Endothelial cell of umbilical vein (primary cell): ENCODE results near the gene PACS1.
A peak's percentile ranks its signal among the peaks of the same experiment; 100 is the strongest.

Source experiments
- JUN ChIP-seq: IDR thresholded peaks from 2 replicates; pipeline ENCODE4 v1.6.1; 2011; ENCODE audit warnings: borderline replicate concordance, low read depth; ENCODE audit not compliant: insufficient read length, insufficient read depth
- MYC ChIP-seq: IDR thresholded peaks from one replicate; pipeline ENCODE4 v1.6.1; 2011; ENCODE audit warnings: mild to moderate bottlenecking, low read depth, low read length
- POLR2A ChIP-seq: IDR thresholded peaks from 2 replicates; pipeline ENCODE4 v1.6.1; 2012; ENCODE audit warnings: low read depth, mild to moderate bottlenecking, control low read depth, low read length
- POLR2AphosphoS5 ChIP-seq: IDR thresholded peaks from 2 replicates; pipeline ENCODE4 v1.6.1; 2012; ENCODE audit warnings: low read depth, mild to moderate bottlenecking, control low read depth, low read length, moderate library complexity; ENCODE audit not compliant: insufficient read depth
- TF ChIP-seq, protein P1 (sequence below), 2 donors: IDR thresholded peaks; 1 replicate in 1 of 2; 2 replicates in 1 of 2; pipeline ENCODE4 v1.5.1; 2011; ENCODE audit warnings: low read length in 2 of 2, mild to moderate bottlenecking in 2 of 2, moderate library complexity in 2 of 2, control low read depth in 1 of 2, inconsistent platforms in 1 of 2, low read depth in 1 of 2; ENCODE audit not compliant: insufficient read depth in 1 of 2; ENCODE audit errors: extremely low read depth in 1 of 2
- TF ChIP-seq, protein P2 (sequence below): IDR thresholded peaks from 2 replicates; pipeline ENCODE4 v1.6.1; 2011; ENCODE audit not compliant: insufficient read depth, insufficient read length

DNA sequence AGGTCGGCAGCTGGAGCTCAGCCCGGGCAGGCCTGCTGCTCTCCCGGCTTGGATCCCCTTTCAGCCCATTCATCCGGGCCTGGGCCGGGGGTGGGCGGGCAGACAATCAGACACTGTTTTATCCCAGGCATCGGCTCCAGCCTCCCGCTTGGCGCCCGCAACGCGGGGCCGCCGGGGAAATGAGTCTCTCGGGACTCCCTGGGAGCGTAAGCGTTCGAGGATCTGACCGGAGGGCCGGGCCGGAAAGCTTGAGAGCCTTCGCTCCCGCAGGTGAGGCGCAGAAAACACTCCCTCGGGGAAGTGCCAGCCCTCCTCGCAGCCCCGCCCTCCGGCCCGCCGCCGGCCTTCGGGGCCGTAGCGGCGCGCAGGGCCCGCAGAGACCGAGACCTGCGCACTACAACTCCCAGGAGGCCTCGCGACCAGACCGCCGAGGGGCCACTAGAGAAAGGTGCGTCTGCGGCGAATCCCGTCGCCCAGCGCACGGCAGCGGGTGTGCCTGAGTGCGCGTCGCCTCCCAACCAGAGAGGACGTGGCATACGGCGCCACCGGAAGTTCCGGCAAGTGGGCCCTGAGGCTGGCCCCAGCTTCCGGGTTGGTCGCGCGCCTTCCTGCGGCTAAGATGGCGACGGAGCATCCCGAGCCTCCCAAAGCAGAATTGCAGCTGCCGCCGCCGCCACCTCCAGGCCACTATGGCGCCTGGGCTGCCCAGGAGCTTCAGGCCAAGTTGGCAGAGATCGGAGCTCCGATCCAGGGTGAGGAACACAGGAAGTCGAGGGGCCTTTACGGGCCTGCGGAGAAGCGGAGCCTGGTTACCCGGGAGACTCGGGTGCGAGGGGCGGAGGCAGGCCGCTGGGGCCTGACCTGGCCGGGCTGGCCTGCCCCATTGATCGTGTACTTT, 18.1 kb upstream of the PACS1 start, which contains the start of gene SF3B2:
- TF ChIP-seq, protein P1, sequence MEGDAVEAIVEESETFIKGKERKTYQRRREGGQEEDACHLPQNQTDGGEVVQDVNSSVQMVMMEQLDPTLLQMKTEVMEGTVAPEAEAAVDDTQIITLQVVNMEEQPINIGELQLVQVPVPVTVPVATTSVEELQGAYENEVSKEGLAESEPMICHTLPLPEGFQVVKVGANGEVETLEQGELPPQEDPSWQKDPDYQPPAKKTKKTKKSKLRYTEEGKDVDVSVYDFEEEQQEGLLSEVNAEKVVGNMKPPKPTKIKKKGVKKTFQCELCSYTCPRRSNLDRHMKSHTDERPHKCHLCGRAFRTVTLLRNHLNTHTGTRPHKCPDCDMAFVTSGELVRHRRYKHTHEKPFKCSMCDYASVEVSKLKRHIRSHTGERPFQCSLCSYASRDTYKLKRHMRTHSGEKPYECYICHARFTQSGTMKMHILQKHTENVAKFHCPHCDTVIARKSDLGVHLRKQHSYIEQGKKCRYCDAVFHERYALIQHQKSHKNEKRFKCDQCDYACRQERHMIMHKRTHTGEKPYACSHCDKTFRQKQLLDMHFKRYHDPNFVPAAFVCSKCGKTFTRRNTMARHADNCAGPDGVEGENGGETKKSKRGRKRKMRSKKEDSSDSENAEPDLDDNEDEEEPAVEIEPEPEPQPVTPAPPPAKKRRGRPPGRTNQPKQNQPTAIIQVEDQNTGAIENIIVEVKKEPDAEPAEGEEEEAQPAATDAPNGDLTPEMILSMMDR (IDR thresholded peaks at IDR 0.05; ENCODE audit: extremely low read depth in 1 of 2, insufficient read depth in 1 of 2, low read depth in 1 of 2, low read length in 2 of 2): no peak
- TF ChIP-seq POLR2AphosphoS5: peak; percentile 89
- no peak for TF ChIP-seq JUN
- TF ChIP-seq, protein P2, sequence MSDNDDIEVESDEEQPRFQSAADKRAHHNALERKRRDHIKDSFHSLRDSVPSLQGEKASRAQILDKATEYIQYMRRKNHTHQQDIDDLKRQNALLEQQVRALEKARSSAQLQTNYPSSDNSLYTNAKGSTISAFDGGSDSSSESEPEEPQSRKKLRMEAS: peak; percentile 52
- TF ChIP-seq POLR2A: peak; percentile 88
- TF ChIP-seq MYC: no peak
